A673 (cell line): Measurements from ENCODE around the gene NINJ2. TPM values are rescaled to one million over a fixed set of nuclear protein-coding genes. Genes with fewer than 3 reads are reported as not detected.

ENCODE experiments used
- BruUV-seq: library from RNA; stranded (reverse); fragments of 400-500 nt; replicated peaks from 2 replicates; lab custom pipeline; 2021; lab: Mats Ljungman, UMichigan
- CTCF ChIA-PET: fragments of 300-600 bp; sonication (Branson Sonifier 250); formaldehyde crosslinking; loops from one replicate; lab custom pipeline; 2022; ENCODE audit warnings: antibody characterized with exemption; lab: Charles Lee
- POLR2A ChIA-PET: fragments of 300-600 bp; sonication (Branson Sonifier 250); formaldehyde crosslinking; loops from one replicate; lab custom pipeline; 2022; ENCODE audit warnings: antibody characterized with exemption; ENCODE audit not compliant: low non-redundant PET; lab: Charles Lee
- DNase-seq: peaks from one replicate; pipeline ENCODE4 v3.0.0-alpha.2; 2015; ENCODE audit warnings: low spot score
- H3K27ac ChIP-seq: fragments of 200-600 bp; sonication (generic); 2 replicates; pipeline ENCODE4 v1.5.1; 2016; ENCODE audit warnings: mixed run types, low read depth, mild to moderate bottlenecking, mixed read lengths, antibody characterized with exemption, low read length; ENCODE audit not compliant: poor library complexity, severe bottlenecking
- H3K27me3 ChIP-seq: fragments of 200-600 bp; sonication (generic); replicated peaks from 2 replicates; pipeline ENCODE4 v1.6.1; 2017; ENCODE audit warnings: mixed run types, low read depth, mild to moderate bottlenecking, mixed read lengths, antibody characterized with exemption, low read length; ENCODE audit not compliant: insufficient read depth, poor library complexity
- H3K36me3 ChIP-seq: fragments of 200-600 bp; sonication (generic); 2 replicates; pipeline ENCODE4 v1.6.1; 2016; ENCODE audit warnings: mixed run types, mild to moderate bottlenecking, mixed read lengths, antibody characterized with exemption, low read length; ENCODE audit not compliant: insufficient read depth, poor library complexity, severe bottlenecking
- H3K4me1 ChIP-seq: fragments of 200-600 bp; sonication (generic); 2 replicates; pipeline ENCODE4 v1.6.1; 2017; ENCODE audit warnings: mixed run types, mild to moderate bottlenecking, mixed read lengths, antibody characterized with exemption, low read length; ENCODE audit not compliant: insufficient read depth, poor library complexity, severe bottlenecking
- H3K4me3 ChIP-seq: fragments of 200-600 bp; sonication (generic); 2 replicates; pipeline ENCODE4 v1.5.1; 2016; ENCODE audit warnings: low read depth, mixed run types, mild to moderate bottlenecking, mixed read lengths, low read length; ENCODE audit not compliant: poor library complexity, severe bottlenecking
- H3K9me3 ChIP-seq: fragments of 200-600 bp; sonication (generic); 2 replicates; pipeline ENCODE4 v1.6.1; 2016; ENCODE audit warnings: mixed run types, low read depth, mild to moderate bottlenecking, mixed read lengths, antibody characterized with exemption, low read length; ENCODE audit not compliant: poor library complexity, severe bottlenecking
- CTCF ChIP-seq: fragments of 300-800, 200-600 bp; sonication (generic); conservative IDR thresholded peaks from 2 replicates; pipeline ENCODE4 v1.5.1; 2017; ENCODE audit warnings: low read depth, mild to moderate bottlenecking, antibody characterized with exemption, low read length, moderate library complexity, mixed read lengths
- EZH2 ChIP-seq: fragments of 200-600 bp; sonication (generic); IDR thresholded peaks from 2 replicates; pipeline ENCODE4 v1.6.1; 2017; ENCODE audit warnings: borderline replicate concordance, low read depth, mild to moderate bottlenecking, mixed read lengths, antibody characterized with exemption, low read length; ENCODE audit not compliant: poor library complexity, severe bottlenecking
- intact Hi-C: fragments of 100-400 bp; cut with micrococcal nuclease; formaldehyde crosslinking; loops from one replicate; pipeline ENCODE4 v1.10.0; 2022; ENCODE audit not compliant: unreplicated experiment
- total RNA-seq: library from RNA; stranded (reverse); gene quantifications from 2 replicates; pipeline ENCODE4 v1.2.3, GENCODE V29; 2021

Gene NINJ2
- total RNA-seq, 1 experiment from 2014 or later: not detected

GRCh38 chr12:599756-600155 lies 63.5 kb downstream of the NINJ2 start:
- Histone ChIP-seq H3K9me3 (no peaks in the 10 kb centered on the region), H3K27ac (no peak overlapping the region), H3K4me3 (no peak overlapping the region), H3K36me3 (no peaks in the 10 kb centered on the region), H3K27me3 (peaks cover under 1% of the 10 kb centered on the region), H3K4me1 (no peaks in the 10 kb centered on the region)
- POLR2A ChIA-PET: no interaction called here
- intact Hi-C loops: no loop called here
- no peak for TF ChIP-seq EZH2
- no peak for TF ChIP-seq CTCF
- CTCF ChIA-PET: no interaction called here
- BruUV-seq: no TSS peak
- DNase-seq: no peak

DNA sequence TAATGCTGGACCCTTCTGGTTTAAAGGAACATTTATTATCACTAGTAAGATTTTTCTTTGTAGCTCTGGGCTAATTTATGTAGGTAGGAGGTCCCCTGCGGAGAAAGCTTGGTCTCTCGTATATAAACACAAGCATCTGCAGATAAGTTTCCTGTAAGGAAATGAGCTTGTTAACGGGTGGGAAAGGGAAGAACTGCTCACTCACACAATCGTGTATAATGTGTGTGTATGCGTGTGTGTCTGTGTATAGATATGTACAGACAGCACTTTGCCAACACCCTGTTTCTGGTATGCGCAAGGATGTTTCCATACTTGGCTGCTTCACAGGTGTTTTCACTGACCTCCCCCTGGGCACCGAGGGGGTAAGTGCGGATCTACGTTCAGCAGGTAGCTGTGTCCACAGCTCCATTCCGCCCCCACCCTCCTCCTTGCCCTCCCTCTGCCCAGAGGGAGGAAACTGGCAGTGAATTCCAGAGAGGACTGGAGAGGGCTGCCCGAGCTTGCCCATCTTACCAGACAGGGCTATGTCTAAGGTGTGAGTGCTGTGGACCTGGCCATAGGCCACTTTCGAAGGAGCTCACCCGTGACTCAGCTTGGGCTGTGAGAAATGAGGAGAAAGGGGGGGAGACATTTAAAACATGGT lies 65.2 kb downstream of the NINJ2 start:
- Histone ChIP-seq H3K9me3 (no peaks in the 10 kb centered on the region), H3K27ac (no peak overlapping the region), H3K27me3 (peaks cover 7% of the 10 kb centered on the region), H3K36me3 (no peaks in the 10 kb centered on the region), H3K4me3 (no peak overlapping the region), H3K4me1 (no peaks in the 10 kb centered on the region)
- TF ChIP-seq CTCF: no peak
- no peak for TF ChIP-seq EZH2
- ChIA-PET CTCF (interaction anchor here (0.6 to 0.7 kb wide), 2 partner anchors 16 to 22 kb away, joined by 3 to 5 read pairs; no protein-coding TSS in a partner anchor), POLR2A (no interaction called here)
- intact Hi-C loops: no loop called here
- no TSS peak for BruUV-seq
- peak; percentile 18 for DNase-seq

DNA sequence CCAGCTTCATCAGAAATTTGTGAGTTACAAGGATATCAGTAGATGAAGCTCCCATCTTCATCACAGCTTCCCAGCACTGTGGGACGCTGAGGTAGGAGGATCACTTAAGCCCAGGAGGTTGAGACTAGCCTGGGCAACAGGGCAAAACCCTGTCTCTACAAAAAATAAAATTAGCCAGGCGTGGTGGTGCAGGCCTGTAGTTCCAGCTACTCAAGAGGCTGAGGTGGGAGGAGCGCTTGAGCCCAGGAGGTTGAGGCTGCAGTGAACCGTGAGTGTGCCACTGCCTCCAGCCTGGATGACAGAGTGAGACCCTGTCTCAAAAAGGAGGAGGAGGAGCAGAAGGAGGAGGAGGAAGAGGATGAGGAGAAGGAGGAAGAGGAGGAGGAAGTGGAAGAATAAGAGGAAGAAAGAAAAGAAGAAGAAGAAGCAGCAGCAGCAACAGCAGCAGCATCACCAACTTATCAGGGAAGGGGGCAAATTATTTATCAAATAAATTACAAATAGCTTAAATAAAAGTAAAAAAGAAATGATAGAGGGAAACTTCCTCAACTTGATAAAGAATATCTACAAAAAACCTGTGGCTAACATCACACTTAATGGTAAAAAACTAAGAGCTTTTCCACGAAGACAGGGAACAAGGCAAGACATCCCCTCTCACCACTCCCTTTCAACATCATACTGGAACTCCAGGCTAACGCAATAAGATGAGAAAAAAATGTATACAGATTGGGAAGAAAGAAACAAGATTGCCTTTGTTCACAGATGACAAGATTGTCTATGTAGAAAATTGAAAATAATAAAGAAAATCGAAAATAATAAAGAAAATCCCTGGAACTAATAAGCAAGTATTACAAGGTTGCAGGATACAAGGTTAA lies 69.6 kb downstream of the NINJ2 start:
- DNase-seq: no peak
- no TSS peak for BruUV-seq
- H3K36me3 ChIP-seq: no peaks in the 10 kb centered on the region
- no peaks in the 10 kb centered on the region for H3K9me3 ChIP-seq
- ChIA-PET CTCF (interaction anchor here (0.7 kb wide), 1 partner anchor 14 kb away, joined by 4 read pairs; no protein-coding TSS in a partner anchor), POLR2A (no interaction called here)
- H3K27me3 ChIP-seq: peaks cover 7% of the 10 kb centered on the region
- no peak overlapping the region for H3K27ac ChIP-seq
- H3K4me3 ChIP-seq: no peak overlapping the region
- intact Hi-C loops: no loop called here
- no peaks in the 10 kb centered on the region for H3K4me1 ChIP-seq
- TF ChIP-seq CTCF: no peak
- no peak for TF ChIP-seq EZH2
